ENCODE measurements around the gene CDC14C. TPM values are rescaled to one million over a fixed set of nuclear protein-coding genes. Genes with fewer than 3 reads are reported as not detected.

The CDC14C gene
- total RNA-seq, 4 donors from 2014 or later, result not detected

DNA sequence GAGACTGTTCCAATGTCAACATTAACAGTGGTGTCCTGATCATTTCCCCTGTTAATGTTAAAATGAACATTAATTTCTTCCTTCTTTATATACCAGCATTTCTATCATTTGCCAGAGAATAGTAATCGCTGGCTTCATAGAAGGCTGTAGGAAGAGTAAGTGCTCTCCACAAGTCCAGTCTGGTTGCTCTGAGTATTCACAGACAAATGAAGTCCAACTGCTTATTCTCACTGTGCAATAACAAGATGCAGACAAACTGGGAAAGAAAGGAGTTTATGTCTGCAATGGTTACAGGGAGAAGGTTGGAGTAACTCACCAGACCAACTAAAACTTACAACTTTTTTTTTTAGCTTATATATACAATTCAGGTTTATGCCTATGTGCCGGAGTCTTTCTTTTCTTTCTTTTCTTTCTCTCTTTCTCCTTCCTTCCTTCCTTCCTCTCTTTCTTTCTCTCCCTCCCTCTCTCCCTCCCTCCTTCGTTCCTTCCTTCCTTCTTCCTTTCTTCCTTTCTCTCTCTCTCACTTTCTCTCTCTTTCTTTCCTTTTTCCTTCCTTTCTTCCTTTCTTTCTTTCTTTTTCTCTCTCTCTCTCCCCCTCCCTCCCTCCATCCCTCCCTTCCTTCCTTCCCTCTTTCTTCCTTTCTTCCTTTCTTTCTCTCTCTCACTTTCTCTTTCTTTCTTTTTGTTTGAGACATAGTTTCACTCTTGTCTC lies 19.1 kb downstream of the CDC14C start:
- no peaks in the 10 kb centered on the region for H3K4me1 ChIP-seq
- no peak overlapping the region for H3K27ac ChIP-seq
- no peaks in the 10 kb centered on the region for H3K27me3 ChIP-seq
- TF ChIP-seq POLR2AphosphoS5 (IDR thresholded peaks at IDR 0.05), result no peak
- no peak for TF ChIP-seq POLR2A (IDR thresholded peaks at IDR 0.05)
- no peak for TF ChIP-seq EP300 (IDR thresholded peaks at IDR 0.05; ENCODE audit: low read depth)
- TF ChIP-seq, protein P1, sequence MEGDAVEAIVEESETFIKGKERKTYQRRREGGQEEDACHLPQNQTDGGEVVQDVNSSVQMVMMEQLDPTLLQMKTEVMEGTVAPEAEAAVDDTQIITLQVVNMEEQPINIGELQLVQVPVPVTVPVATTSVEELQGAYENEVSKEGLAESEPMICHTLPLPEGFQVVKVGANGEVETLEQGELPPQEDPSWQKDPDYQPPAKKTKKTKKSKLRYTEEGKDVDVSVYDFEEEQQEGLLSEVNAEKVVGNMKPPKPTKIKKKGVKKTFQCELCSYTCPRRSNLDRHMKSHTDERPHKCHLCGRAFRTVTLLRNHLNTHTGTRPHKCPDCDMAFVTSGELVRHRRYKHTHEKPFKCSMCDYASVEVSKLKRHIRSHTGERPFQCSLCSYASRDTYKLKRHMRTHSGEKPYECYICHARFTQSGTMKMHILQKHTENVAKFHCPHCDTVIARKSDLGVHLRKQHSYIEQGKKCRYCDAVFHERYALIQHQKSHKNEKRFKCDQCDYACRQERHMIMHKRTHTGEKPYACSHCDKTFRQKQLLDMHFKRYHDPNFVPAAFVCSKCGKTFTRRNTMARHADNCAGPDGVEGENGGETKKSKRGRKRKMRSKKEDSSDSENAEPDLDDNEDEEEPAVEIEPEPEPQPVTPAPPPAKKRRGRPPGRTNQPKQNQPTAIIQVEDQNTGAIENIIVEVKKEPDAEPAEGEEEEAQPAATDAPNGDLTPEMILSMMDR (IDR thresholded peaks at IDR 0.05), result no peak
- DNase-seq, result no peak
- no peaks in the 10 kb centered on the region for H3K9me3 ChIP-seq
- in situ Hi-C loops (cut with MboI; ENCODE audit: low pct_ligation_motif_present in 1 of 4, low pct_unique_long_range_greater_than_20kb in 1 of 4, low sequenced_read_pairs in 3 of 4), result no loop called here
- no peak overlapping the region for H3K4me3 ChIP-seq
- 69 to 78% methylated on average over 2 to 3 of the region's 3 CpGs for WGBS, 2 donors (ENCODE audit: low coverage in 1 of 2)
- H3K36me3 ChIP-seq, result no peaks in the 10 kb centered on the region
- intact Hi-C loops (cut with DNase I; ENCODE audit: low total_unique reads), result no loop called here

- Histone ChIP-seq H3K4me3 (no peak overlapping the region), H3K9me3 (peaks cover 0 to 2% of the 10 kb centered on the region in 2 donors), H3K4me1 (no peaks in the 10 kb centered on the region), H3K27me3 (no peaks in the 10 kb centered on the region), H3K36me3 (no peaks in the 10 kb centered on the region), H3K27ac (no peak overlapping the region)
- no peak for DNase-seq
- TF ChIP-seq, protein P1 (IDR thresholded peaks at IDR 0.05), result no peak
- no peak for TF ChIP-seq EP300 (IDR thresholded peaks at IDR 0.05; ENCODE audit: low read depth)
- TF ChIP-seq POLR2A (IDR thresholded peaks at IDR 0.05), result no peak
- TF ChIP-seq POLR2AphosphoS5 (IDR thresholded peaks at IDR 0.05), result no peak
- intact Hi-C loops (cut with DNase I; ENCODE audit: low total_unique reads) (no loop called here), in situ Hi-C loops (cut with MboI; ENCODE audit: low pct_ligation_motif_present in 1 of 4, low pct_unique_long_range_greater_than_20kb in 1 of 4, low sequenced_read_pairs in 3 of 4) (no loop called here)
Measured at GRCh38 chr7:48955916-48956315, 31.6 kb downstream of the CDC14C start.

- TF ChIP-seq EP300 (IDR thresholded peaks at IDR 0.05; ENCODE audit: low read depth), result no peak
- TF ChIP-seq, protein P1 (IDR thresholded peaks at IDR 0.05), result no peak
- no peak for TF ChIP-seq POLR2AphosphoS5 (IDR thresholded peaks at IDR 0.05)
- no peak for TF ChIP-seq POLR2A (IDR thresholded peaks at IDR 0.05)
- in situ Hi-C loops (cut with MboI; ENCODE audit: low pct_ligation_motif_present in 1 of 4, low pct_unique_long_range_greater_than_20kb in 1 of 4, low sequenced_read_pairs in 3 of 4) (no loop called here), intact Hi-C loops (cut with DNase I; ENCODE audit: low total_unique reads) (no loop called here)
- no peaks in the 10 kb centered on the region for H3K36me3 ChIP-seq
- no peaks in the 10 kb centered on the region for H3K27me3 ChIP-seq
- H3K9me3 ChIP-seq, result no peaks in the 10 kb centered on the region
- no peak overlapping the region for H3K27ac ChIP-seq
- no peak overlapping the region for H3K4me3 ChIP-seq
- H3K4me1 ChIP-seq, result no peaks in the 10 kb centered on the region
- DNase-seq, result no peak
Measured at GRCh38 chr7:48959676-48960075, 35.3 kb downstream of the CDC14C start.

GRCh38 chr7:48962821-48963505 lies 38.6 kb downstream of the CDC14C start:
- no peak for DNase-seq

More at GRCh38 chr7:48962821-48963505, 38.6 kb downstream of the CDC14C start:
- intact Hi-C loops (cut with DNase I; ENCODE audit: low total_unique reads) (no loop called here), in situ Hi-C loops (cut with MboI; ENCODE audit: low pct_ligation_motif_present in 1 of 4, low pct_unique_long_range_greater_than_20kb in 1 of 4, low sequenced_read_pairs in 3 of 4) (no loop called here)
- Histone ChIP-seq H3K4me1 (no peaks in the 10 kb centered on the region), H3K27me3 (no peaks in the 10 kb centered on the region), H3K27ac (no peak overlapping the region), H3K4me3 (no peak overlapping the region), H3K9me3 (no peaks in the 10 kb centered on the region), H3K36me3 (no peaks in the 10 kb centered on the region)
- WGBS, 2 donors (ENCODE audit: low coverage in 1 of 2), result 71 to 81% methylated on average over 2 to 7 of the region's 7 CpGs
- TF ChIP-seq POLR2A (IDR thresholded peaks at IDR 0.05) (no peak), EP300 (IDR thresholded peaks at IDR 0.05; ENCODE audit: low read depth) (no peak), POLR2AphosphoS5 (IDR thresholded peaks at IDR 0.05) (no peak)
- TF ChIP-seq, protein P1 (IDR thresholded peaks at IDR 0.05), result no peak
